ENCODE data around the gene RBMS1. TPM values are rescaled to one million over a fixed set of nuclear protein-coding genes. Genes with fewer than 3 reads are reported as not detected.

The RBMS1 gene
- polyA plus RNA-seq, 1 donor (not counting 4 experiments of a cell fraction or from before 2014, with no cell fraction given) = 89.1 TPM

DNA sequence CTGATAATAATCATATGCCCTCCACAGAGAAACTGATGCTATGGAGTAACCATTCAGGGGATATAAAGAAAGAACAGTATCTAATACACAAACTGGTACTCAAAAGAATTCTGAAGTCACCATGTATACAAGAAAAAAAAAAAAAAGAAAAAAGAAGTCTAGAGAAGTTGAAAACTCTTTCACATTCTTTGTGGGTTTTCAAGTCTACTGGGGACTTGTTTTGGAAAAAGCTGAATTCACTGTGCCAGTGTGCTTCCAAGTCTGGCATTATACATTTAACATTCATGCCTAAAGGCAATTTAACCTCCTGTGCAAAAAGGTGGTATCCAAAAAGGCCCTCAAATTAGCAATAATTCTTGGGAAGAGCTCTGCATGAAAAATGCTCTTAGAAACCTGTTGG is 198.7 kb downstream of the RBMS1 start:
- dilution Hi-C loops (cut with MboI; ENCODE audit: extremely low pct_ligation_motif_present, low sequenced_read_pairs) = no loop called here
- Histone ChIP-seq H3K4me1 (ENCODE audit: control insufficient read depth, extremely low read depth, insufficient read depth, low read length) (peaks cover 39% of the 10 kb centered on the region), H3K4me3 (ENCODE audit: control insufficient read depth in 2 of 3, extremely low read depth in 1 of 3, insufficient read depth in 2 of 3, low read depth in 1 of 3, low read length in 3 of 3) (no peak overlapping the region), H3K27me3 (ENCODE audit: control insufficient read depth, extremely low read depth, insufficient read depth, low read length) (no peaks in the 10 kb centered on the region), H3K79me2 (ENCODE audit: control insufficient read depth, insufficient read depth, low read length) (peaks cover 21% of the 10 kb centered on the region), H2AFZ (ENCODE audit: control insufficient read depth, low read length) (no peak overlapping the region), H3K9ac (ENCODE audit: control insufficient read depth, extremely low read depth, insufficient read depth, low read length) (no peak overlapping the region), H3K27ac (ENCODE audit: control insufficient read depth, insufficient read depth, low read length) (peak overlapping the region; percentile 69), H3K4me2 (ENCODE audit: control insufficient read depth, extremely low read depth, insufficient read depth, low read depth, low read length) (peak overlapping the region; percentile 54), H3K9me1 (ENCODE audit: control insufficient read depth, extremely low read depth, insufficient read depth, low read length) (peaks cover 6% of the 10 kb centered on the region), H3K9me3 (ENCODE audit: control insufficient read depth, low read depth, low read length) (no peaks in the 10 kb centered on the region), H4K20me1 (ENCODE audit: control insufficient read depth, extremely low read depth, insufficient read depth, low read length) (no peaks in the 10 kb centered on the region), H3K36me3 (ENCODE audit: control insufficient read depth in 2 of 2, extremely low read depth in 1 of 2, insufficient read depth in 2 of 2, low read length in 2 of 2) (peaks cover 19 to 35% of the 10 kb centered on the region in 2 experiments)
- FAIRE-seq (no peak), DNase-seq (ENCODE audit: low read depth, low spot score) (no peak)
- TF ChIP-seq, protein P1, sequence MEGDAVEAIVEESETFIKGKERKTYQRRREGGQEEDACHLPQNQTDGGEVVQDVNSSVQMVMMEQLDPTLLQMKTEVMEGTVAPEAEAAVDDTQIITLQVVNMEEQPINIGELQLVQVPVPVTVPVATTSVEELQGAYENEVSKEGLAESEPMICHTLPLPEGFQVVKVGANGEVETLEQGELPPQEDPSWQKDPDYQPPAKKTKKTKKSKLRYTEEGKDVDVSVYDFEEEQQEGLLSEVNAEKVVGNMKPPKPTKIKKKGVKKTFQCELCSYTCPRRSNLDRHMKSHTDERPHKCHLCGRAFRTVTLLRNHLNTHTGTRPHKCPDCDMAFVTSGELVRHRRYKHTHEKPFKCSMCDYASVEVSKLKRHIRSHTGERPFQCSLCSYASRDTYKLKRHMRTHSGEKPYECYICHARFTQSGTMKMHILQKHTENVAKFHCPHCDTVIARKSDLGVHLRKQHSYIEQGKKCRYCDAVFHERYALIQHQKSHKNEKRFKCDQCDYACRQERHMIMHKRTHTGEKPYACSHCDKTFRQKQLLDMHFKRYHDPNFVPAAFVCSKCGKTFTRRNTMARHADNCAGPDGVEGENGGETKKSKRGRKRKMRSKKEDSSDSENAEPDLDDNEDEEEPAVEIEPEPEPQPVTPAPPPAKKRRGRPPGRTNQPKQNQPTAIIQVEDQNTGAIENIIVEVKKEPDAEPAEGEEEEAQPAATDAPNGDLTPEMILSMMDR (optimal IDR thresholded peaks at IDR 0.05 in 1 of 3, IDR thresholded peaks at IDR 0.05 in 1 of 3, conservative IDR thresholded peaks at IDR 0.05 in 1 of 3; ENCODE audit: extremely low read depth in 1 of 3, insufficient read depth in 2 of 3, low read length in 3 of 3) = no peak
- TF ChIP-seq EZH2 (IDR thresholded peaks at IDR 0.05; ENCODE audit: low read length) = no peak

DNA sequence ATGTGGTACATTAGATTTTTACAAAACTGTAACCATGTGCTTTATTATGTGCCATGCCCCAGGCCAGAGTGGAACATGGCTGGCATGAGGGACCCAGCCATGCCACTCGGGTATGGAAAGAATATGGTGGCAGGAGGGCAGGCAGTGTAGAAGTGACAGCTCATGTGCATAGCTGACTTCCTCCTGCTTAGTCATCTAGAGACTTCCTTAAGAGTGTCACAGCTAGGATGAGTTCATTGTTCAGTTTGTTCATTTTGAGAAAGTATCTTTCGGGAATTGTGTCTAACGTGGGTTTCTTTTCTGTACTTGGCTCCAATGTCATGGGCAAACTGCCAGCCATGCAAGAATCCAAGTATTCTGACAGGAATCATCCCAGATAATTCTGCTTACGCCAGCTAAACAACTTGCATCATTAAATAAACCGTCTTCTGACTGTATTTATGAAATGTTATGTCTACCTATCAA is 199.2 kb downstream of the RBMS1 start:
- dilution Hi-C loops (cut with MboI; ENCODE audit: extremely low pct_ligation_motif_present, low sequenced_read_pairs) = no loop called here
- no peak overlapping the region for H3K9ac ChIP-seq (ENCODE audit: control insufficient read depth, extremely low read depth, insufficient read depth, low read length)
- peak; percentile 85 for FAIRE-seq

More for the DNA sequence above, 199.2 kb downstream of the RBMS1 start:
- Histone ChIP-seq H2AFZ (ENCODE audit: control insufficient read depth, low read length) (no peak overlapping the region), H3K9me1 (ENCODE audit: control insufficient read depth, extremely low read depth, insufficient read depth, low read length) (peaks cover 5% of the 10 kb centered on the region), H3K4me3 (ENCODE audit: control insufficient read depth in 2 of 3, extremely low read depth in 1 of 3, insufficient read depth in 2 of 3, low read depth in 1 of 3, low read length in 3 of 3) (no peak overlapping the region), H3K9me3 (ENCODE audit: control insufficient read depth, low read depth, low read length) (no peaks in the 10 kb centered on the region), H3K27me3 (ENCODE audit: control insufficient read depth, extremely low read depth, insufficient read depth, low read length) (no peaks in the 10 kb centered on the region), H3K27ac (ENCODE audit: control insufficient read depth, insufficient read depth, low read length) (peak overlapping the region; percentile 69), H3K4me2 (ENCODE audit: control insufficient read depth, extremely low read depth, insufficient read depth, low read depth, low read length) (peak overlapping the region; percentile 54), H3K36me3 (ENCODE audit: control insufficient read depth in 2 of 2, extremely low read depth in 1 of 2, insufficient read depth in 2 of 2, low read length in 2 of 2) (peaks cover 16 to 32% of the 10 kb centered on the region in 2 experiments), H4K20me1 (ENCODE audit: control insufficient read depth, extremely low read depth, insufficient read depth, low read length) (no peaks in the 10 kb centered on the region), H3K79me2 (ENCODE audit: control insufficient read depth, insufficient read depth, low read length) (peaks cover 16% of the 10 kb centered on the region), H3K4me1 (ENCODE audit: control insufficient read depth, extremely low read depth, insufficient read depth, low read length) (peaks cover 39% of the 10 kb centered on the region)
- no peak for DNase-seq (ENCODE audit: low read depth, low spot score)
- no peak for TF ChIP-seq EZH2 (IDR thresholded peaks at IDR 0.05; ENCODE audit: low read length)
- TF ChIP-seq, protein P1 (optimal IDR thresholded peaks at IDR 0.05 in 1 of 3, IDR thresholded peaks at IDR 0.05 in 1 of 3, conservative IDR thresholded peaks at IDR 0.05 in 1 of 3; ENCODE audit: extremely low read depth in 1 of 3, insufficient read depth in 2 of 3, low read length in 3 of 3) = no peak

Data from keratinocyte (primary cell).